Activated naive CD4-positive, alpha-beta T cell (primary cell): Measurements from ENCODE around the gene SLC17A1.
A peak's percentile ranks its signal among the peaks of the same experiment; 100 is the strongest.

ENCODE experiments used
- DNase-seq, 4 experiments: peaks; one replicate each; lab custom pipeline; 2025; lab: John Stamatoyannopoulos, UW

Gene SLC17A1

DNA sequence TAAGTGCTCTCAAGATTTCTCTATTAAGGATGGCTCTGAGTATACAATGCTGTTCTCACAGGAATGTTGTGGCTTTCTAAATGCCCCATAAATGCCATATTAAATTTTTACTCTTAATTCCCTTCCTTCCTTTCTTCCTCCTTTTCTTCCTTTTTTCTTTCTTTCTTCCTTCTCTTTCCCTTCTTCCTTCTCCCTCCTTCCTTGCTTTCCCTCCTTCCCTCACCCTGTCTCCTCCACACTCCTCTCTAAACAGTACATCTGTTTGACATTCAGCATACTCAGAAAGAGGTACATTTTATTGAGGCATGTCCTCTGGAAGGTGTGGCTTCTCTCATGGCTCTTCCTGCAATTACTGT lies 433 bp upstream of the SLC17A1 start:
- DNase-seq, result no peak

DNA sequence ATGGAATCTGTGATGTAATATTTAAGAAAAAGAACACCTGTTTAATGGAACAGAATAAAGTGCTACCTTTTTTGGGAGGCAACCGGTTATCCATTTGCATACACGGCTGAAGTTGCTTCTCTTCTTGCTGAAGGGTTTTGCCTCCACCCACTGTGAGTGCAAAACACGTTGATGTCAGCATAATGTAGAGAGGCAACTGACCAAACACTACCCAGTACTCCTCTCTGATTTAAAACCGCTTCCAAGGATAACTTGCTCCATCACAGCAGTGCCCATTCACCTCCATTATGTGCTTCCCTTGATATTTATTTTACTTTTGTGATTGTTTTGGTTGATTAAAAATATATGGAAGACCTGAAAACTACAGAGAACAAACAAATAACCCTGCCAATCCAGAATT lies 1.4 kb downstream of the SLC17A1 start:
- no peak for DNase-seq

DNA sequence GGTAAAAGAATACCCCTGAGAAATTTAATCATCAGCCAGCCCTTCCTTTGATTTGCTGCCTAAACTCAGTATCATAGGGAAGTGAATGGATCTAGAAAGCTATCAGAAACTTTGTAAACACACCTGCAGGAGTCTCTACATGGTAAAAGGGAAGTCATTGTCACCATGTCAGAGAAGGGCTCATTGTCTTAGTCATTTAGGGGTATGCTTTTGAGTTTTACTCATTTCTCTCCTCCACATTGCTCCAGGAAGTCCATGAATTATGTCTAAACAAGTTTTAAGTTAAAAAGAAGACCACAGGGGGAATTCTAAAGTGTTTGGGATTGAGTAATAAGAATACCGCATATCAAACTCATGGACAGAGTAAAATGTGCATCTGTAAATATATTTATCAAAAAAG lies 2.5 kb downstream of the SLC17A1 start:
- no peak for DNase-seq

DNA sequence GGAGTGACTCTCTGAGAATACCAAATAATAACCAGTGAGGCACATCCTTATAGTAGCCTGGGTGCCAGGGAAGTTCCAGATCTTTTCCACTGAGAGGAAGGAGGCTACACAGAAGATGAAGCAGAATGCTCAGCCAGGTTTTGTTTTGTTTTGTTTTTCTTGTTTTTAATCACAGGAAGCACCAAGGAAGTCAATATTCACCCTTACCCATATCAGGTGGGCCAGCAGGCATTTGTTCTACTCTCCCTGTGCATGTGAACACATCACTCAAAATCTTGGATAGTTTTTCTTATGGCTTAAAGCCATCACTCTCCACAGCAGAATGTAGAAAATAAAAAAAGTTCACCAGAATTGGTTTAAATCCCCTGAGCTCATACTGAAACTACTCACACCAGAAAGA lies 10.5 kb downstream of the SLC17A1 start:
- DNase-seq, result no peak

DNA sequence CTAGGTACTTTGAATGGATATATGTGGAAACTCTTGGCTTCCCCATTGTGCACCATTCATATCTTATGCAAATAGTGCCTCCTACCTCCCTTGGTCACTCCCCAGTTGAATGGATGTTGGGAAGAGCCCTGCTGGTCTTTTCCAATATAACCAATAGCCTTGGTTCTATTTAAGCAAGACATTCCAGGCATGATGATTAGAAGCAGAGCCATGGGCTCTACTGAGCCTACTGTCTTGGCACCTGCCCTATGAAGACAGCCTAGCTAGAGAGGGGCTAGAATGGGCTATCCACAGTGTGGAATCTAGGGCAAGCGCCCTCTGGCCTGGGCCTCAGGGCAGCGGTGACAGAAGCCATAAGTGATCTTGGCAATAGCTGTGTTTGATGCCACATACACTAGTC lies 15.6 kb downstream of the SLC17A1 start:
- no peak for DNase-seq

DNA sequence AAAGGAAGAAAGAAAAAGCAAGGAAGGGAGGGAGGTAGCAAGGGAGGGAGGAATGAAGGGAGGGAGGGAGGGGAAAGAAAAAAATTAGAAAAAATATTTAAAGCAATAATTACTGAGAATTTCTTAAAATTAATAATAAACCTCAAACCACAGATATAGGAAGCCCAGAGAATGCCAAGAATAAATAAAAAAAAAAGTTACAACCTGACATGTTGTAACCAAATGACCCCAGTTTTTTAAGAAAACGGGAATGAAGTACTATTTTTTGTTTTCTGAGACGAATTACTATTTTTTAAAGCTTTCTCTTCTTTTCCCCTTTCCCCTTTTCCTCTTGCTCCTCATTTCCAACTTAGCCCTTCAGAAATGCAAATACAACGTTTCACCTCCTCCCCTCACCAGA lies 16.7 kb downstream of the SLC17A1 start:
- no peak for DNase-seq

DNA sequence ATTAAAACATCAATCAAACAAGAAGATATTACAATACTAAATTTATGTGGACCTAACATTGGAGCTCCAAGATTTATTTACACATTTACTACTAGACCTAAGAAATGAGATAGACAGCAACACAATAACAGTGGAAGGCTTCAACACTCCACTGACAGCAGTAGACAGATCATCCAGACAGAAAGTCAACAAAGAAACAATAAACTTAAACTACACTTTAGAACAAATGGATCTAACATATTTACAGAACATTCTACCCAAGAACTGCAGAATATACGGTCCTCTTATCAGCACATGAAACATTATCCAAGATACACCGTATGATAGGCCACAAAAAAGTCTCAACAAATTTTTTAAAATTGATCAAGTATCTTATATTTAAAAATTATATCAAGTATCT lies 27.0 kb downstream of the SLC17A1 start:
- no peak for DNase-seq

DNA sequence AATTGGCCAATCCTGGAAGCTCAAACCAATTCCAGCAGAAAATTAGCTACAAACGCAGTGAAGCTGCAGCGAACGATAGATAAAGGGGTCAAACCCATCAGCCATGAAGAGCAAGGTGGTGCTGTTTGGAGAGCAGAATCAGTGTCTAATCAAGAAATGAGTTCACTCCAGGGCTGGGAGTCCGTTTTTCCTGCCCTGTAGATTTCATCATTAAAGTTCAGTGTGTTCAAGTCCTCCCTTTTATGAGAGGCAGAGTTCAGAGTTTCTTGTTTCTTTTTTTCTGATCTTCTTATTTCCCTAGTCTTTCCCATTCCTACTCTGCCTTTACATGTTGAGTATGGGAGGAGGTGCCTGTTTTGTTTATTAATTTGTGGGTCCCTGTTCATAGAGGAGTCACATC lies 30.4 kb downstream of the SLC17A1 start:
- DNase-seq, result no peak

DNA sequence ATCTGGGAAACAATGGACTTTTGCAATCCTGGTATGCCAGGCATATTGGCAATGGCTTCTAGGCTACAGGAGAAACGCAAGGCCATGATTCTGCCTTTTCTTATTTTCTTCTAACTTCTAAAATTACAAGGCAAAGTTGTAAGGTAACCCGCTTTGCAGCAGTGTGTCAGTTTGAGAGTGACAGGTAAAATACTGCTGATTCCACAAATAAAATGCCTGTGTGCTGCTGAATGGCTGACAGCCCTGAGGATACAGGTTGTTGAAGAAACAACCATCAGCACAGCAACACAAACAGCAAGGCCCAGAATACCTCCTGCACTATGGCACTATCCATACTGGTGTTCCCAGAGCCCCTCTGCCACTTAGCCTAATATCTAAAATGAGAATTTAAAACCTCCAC lies 37.1 kb downstream of the SLC17A1 start:
- no peak for DNase-seq

DNA sequence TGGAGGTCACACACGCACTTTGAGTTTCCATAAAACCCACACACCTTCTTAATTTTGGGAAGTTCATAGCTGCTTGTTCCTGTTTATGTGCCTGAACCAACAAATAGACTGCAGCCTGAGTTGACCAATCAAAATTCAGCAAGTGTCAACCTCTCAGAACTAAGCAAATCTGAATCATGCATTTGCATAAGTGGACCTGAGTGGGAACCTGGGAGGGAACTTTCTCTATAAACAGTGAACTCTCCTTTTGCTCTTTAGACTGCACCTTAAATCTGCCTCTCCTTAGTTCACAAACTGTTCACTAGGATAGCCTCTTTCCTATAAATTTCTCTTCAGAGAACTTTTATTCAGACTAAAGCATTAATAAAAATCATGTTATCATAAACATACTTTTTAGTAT lies 37.9 kb downstream of the SLC17A1 start:
- no peak for DNase-seq

DNA sequence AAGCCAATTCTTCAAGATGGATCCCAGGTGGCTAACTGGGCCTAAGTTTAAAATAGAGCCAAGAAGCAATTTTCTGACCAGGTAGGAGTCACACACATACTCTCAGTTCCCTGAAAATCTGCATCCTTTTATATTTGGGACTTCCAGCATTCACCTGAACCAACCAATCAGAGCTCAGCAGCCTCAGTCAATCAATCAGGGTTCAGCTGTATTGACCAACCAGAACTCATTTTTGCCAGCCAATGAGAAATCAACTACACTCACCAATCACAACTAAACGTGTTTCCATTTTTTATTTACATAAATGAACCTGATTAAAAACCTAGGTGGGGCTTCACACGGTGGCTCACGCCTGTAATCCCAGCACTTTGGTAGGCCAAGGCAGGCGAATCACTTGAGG lies 39.8 kb downstream of the SLC17A1 start:
- no peak for DNase-seq

DNA sequence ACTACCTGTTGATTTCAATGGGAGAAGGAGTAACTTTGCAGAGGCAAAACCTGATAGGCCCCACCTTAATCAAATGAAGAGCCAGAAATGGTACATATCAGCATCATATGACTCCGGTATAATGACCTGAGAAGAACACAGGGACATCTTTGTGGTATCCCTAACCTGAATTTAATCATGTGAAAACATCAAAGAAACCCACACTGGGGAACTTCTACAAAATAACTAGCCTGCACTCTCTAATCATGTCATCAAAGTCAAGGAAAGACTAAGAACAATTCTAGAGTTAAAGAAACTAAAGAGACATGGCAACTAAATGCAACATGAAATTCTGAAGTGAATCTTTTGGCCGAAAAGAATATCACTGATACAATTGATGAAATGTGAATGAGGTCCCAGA lies 42.4 kb downstream of the SLC17A1 start:
- no peak for DNase-seq

DNA sequence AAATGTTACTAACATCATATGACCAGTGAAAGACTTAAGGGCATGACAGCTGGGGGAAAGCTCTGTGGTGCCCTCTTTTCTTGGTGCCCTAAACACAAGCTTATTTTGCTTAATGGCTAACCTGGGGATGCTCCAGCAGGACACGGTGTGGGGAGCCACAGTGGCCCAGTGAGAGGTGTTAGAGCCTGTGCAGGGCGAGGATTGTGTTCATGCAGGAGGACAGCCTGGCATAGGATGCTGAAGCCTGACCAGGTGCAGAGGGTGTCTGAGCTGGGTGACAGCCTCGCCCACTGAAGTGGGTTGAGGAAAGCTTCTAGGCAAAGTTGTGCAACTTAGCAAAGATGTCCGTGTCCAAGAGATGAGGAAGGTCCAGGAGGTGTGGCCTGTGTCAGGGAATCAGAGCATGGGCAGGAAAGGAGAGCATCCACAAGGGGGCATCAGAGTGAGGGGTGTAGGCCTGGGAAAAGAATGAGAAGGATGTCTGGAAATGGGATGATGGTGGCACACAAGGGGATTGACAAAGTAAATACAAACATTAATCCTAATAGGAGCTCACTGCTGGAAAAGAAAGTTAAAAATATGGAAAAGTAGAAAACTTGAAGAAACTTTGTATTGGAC lies 43.4 kb downstream of the SLC17A1 start:
- DNase-seq, result peak in 1 of 4 experiments; percentile 2

DNA sequence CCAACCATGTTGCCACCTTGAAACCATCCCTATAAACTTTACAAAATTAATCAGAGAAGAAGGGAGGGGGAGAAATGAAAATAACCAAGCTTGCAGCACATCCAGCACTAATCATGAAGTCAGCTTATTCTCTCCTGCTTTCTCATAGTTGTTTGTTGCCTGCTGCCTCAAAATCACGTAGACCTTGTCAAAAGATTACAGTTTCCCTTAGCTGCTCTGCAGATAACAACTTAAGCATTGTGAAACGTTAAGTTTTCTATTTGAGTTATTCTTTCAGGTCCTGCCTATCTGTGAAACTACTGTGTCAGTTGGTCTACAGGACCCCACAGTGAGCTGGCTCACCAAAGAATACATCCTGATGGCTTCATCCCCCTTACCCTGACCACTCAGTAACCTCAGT lies 44.4 kb downstream of the SLC17A1 start:
- DNase-seq, result no peak

DNA sequence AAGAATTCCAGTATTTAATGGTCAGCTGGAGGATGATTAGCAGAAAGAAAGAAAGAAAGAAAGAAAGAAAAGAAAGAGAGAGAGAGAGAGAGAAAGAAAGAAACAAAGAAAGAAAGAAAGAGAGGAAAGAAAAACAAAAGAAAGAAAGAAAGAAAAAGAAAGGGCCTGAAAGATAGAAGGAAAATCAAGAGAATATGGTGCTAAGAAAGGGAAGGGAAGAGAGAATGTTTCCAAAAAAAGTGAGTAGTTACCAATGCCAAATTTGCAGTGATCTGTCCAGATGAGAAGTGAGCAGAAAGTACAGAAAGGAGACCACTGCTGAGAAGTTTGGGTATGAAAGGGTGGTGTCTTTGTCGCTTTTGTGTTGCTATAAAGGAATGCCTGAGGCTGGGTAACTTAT lies 50.7 kb downstream of the SLC17A1 start:
- no peak for DNase-seq

DNA sequence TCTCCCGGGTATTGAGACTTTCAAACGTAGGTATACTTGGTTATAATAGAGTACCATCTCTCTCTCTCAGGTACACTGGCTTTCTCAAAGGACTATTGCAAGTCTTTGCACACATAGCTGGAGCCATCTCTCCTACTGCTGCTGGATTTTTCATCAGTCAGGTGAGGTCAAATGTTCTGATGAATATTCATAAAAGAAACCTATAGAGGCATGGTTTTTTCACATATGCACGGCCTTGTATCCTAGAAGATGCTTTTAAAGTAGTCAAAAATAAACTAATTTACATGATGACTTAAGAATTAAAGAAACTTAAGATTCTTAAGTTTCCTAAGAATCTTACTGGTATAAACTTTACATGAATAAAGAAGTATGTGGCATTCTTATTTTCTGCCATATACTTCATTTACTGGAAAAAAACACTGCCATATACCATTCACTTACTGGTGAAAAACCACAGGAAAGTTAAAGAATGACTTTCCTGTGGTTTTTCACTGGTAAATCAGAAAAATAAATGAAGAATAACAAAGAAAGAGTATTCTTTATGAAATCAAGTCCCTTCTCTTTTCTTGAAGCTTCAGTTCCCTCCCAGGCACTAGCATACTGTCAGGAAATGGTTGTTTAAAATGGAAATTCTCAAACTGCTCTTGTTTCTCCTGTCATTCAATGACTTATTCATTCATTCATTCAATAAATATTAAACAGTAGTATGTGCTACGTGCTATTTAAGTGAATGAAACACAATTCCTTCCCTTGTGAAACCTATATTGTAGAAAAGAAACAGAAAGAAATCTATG lies 53.8 kb downstream of the SLC17A1 start:
- no peak for DNase-seq

DNA sequence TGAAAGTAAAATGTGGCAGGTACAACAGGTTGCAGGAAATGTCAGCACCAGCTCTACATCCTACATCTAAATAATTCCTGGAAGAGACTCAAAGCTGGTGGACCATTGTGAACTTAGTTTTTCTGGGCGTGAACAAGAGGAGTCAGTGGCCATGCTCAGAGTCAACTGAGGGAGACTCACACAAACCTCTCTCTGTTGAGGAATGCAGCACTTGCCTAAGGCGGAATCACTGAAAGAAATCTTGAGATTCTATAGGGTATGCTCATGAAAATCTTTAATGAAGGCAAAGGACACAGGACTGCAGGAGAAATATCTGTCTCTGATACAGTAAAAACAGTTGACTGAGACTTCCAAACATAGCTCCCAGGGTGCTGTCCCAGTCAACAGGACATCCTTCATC lies 54.8 kb downstream of the SLC17A1 start:
- DNase-seq, result no peak

DNA sequence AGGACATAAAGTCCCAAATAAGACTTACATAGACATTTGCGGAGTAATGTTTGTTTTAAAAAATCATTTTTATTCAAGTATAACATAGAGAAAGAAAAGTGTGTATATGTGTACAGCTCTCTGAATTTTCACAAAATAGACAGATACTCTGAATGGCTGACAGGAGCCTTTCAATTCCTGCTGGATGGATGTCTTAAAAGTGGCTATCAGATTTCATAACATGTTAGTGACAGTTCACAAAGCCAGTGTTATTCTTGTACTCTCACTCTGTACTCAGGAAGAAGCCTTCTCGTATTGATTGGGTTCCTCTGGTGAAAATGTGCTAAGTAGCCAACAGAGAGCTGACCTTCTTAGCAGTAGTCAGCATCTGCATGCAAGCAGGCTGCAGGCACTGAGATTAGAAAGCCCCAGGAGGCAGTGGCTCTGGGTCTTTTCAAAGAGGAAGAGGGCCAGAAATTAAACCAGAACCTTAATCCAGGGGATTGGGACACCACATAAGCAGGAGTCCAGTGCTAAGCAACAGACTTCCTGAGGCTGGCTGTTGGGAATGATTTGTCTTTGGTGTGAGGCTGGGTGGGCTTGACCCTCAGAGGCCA lies 57.6 kb downstream of the SLC17A1 start:
- DNase-seq, result no peak

DNA sequence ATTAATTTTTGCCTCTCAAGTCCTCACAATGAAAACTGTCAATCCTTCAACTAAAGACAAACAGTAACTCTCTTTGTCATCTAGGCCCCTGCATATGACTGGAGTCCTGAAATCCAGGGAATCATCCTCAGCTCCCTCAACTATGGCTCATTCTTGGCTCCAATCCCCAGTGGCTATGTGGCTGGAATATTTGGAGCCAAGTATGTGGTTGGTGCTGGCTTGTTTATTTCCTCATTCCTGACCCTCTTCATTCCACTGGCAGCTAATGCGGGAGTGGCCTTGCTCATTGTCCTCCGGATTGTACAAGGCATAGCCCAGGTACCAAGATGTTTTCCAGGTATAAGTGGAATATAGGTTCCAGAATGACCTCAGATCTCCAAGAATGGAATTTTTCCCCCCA lies 61.9 kb downstream of the SLC17A1 start:
- DNase-seq, result no peak

DNA sequence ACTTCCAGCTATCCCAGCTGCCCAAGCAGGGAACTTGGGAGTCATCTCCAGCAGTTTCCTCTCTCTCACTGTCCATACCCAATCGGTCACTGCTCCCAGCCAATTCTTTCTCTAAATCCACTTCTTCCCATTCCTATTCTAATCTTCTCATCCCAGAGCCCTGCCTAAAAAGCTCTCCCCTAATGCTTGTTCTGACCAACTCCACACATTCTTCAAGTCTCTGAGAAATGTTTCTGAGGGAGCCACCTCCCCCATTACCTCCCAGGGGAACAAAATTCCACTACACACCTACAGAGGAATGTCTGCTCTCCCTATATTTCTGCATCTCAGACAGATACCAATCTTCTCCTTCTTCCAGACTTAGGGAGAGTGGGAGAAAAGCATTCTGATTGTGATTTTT lies 63.3 kb downstream of the SLC17A1 start:
- DNase-seq, result no peak

DNA sequence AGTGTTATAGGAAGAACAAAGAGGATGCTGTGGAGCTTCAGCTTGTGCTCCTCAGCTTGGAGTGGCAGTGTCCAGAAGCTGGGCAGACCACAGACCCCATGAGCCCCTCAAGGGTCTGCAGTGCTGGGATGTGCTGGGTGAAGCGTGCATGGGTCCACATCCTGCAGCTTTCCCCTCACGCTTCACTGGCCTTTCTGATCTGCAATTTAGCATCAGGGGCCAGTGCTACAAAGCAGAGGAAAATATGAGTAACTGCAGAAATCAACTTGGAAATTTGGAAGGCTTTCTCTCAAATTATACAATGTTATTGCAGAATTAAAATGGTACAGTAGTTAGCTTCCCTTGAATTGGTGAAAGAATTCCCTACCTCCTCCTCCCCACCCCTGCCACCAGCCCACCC lies 67.2 kb downstream of the SLC17A1 start:
- no peak for DNase-seq

DNA sequence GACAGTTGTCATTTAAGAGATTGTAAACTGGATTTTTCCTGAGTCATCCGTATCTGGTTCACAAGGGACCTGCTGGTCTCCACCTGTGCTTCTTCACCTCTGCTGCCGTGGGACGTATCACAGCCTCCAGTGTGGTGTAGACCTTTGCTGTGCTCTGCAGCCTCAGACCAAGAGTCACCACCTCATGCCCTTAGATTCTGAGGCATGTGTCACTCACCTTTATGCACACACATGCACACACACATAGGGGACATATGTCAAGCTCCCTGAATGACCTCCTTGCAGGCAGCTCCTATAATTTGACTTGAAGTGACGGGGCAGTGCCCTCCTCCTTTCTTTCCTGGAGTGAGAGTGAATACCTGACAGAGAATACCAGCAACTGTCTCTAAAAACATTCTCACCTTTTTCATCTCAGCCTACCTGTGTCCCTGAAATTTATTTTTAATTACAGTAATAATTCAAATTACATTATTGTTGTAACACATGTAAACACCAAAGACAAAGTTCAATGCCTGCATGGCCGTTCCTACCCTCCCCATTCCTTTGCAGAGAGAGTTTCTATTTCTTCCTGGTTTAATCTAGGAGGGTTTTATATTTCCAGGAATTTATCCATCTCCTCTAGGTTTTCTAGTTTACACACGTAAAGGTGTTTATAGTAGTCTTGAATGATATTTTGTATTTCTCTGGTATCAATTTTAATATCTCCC lies 73.8 kb downstream of the SLC17A1 start:
- no peak for DNase-seq
